GM21528 (cell line): ENCODE data around the gene AP1G1.

Experiments used
- ATAC-seq: cut with Tn5 transposase; IDR thresholded peaks from one replicate; pipeline ENCODE4 v1.9.1; 2021; ENCODE audit warnings: mild to moderate bottlenecking, moderate library complexity; ENCODE audit not compliant: unreplicated experiment, low FRiP score

Gene AP1G1

GRCh38 chr16:71762186-71762585, 46.4 kb downstream of the AP1G1 start:
- ATAC-seq = no peak

- no peak for ATAC-seq
These were observed 47.5 kb downstream of the AP1G1 start for GRCh38 chr16:71761097-71761496.

GRCh38 chr16:71758293-71758760, 50.3 kb downstream of the AP1G1 start:
- ATAC-seq = no peak

- ATAC-seq = no peak
These were observed 54.0 kb downstream of the AP1G1 start for GRCh38 chr16:71754652-71755051.

GRCh38 chr16:71754108-71754507, 54.5 kb downstream of the AP1G1 start:
- no peak for ATAC-seq

- ATAC-seq = no peak
These were observed 60.4 kb downstream of the AP1G1 start for GRCh38 chr16:71748226-71748625.

GRCh38 chr16:71746442-71747046, 62.1 kb downstream of the AP1G1 start:
- ATAC-seq = no peak

- no peak for ATAC-seq
These were observed 69.8 kb downstream of the AP1G1 start for GRCh38 chr16:71738855-71739254.

GRCh38 chr16:71737501-71737900, 71.1 kb downstream of the AP1G1 start:
- no peak for ATAC-seq

GRCh38 chr16:71734511-71734910, 74.1 kb downstream of the AP1G1 start:
- no peak for ATAC-seq

- no peak for ATAC-seq
These were observed 76.0 kb downstream of the AP1G1 start for GRCh38 chr16:71732587-71732986.

- ATAC-seq = no peak
These were observed 80.9 kb downstream of the AP1G1 start for GRCh38 chr16:71727551-71728324.

GRCh38 chr16:71726476-71727315, 81.9 kb downstream of the AP1G1 start:
- ATAC-seq = no peak

- no peak for ATAC-seq
These were observed 84.3 kb downstream of the AP1G1 start, which contains the start of gene PHLPP2 for GRCh38 chr16:71724320-71724751. Gene PHLPP2 (minus strand): TSS chr16:71724701. CDS start chr16:71714795, 9,906 bp downstream.

- peak; percentile 72 for ATAC-seq
These were observed 84.9 kb downstream of the AP1G1 start for GRCh38 chr16:71723537-71724319.

GRCh38 chr16:71722801-71723536, 85.7 kb downstream of the AP1G1 start:
- ATAC-seq = peak; percentile 40

GRCh38 chr16:71721066-71721740, 87.4 kb downstream of the AP1G1 start:
- ATAC-seq = no peak

GRCh38 chr16:71712501-71712900, 96.1 kb downstream of the AP1G1 start:
- ATAC-seq = no peak

- ATAC-seq = no peak
These were observed 96.8 kb downstream of the AP1G1 start for GRCh38 chr16:71711789-71712188.
